Stomach (tissue), 4 donors: ENCODE data around the gene TRMT1L.

Experiments
- EP300 ChIP-seq: sonication (generic); formaldehyde crosslinking; IDR thresholded peaks from one replicate; pipeline ENCODE4 v1.6.1; 2017; ENCODE audit warnings: antibody characterized with exemption
- POLR2AphosphoS5 ChIP-seq, 3 donors: sonication (generic); formaldehyde crosslinking; IDR thresholded peaks; one replicate each; pipeline ENCODE4 v1.6.1; 2016; ENCODE audit warnings: antibody characterized with exemption in 3 of 3
- TF ChIP-seq, protein P1 (sequence below), 7 experiments: fragments of 450-650 bp in 4 of 7; fragments of 200-600 bp in 3 of 7; sonication (generic) in 3 of 7; IDR thresholded peaks; one replicate each; pipeline ENCODE4 v1.5.1; 2016 to 2019; ENCODE audit warnings: antibody characterized with exemption in 7 of 7, control low read depth in 2 of 7, mild to moderate bottlenecking in 1 of 7

- TF ChIP-seq, protein P1, sequence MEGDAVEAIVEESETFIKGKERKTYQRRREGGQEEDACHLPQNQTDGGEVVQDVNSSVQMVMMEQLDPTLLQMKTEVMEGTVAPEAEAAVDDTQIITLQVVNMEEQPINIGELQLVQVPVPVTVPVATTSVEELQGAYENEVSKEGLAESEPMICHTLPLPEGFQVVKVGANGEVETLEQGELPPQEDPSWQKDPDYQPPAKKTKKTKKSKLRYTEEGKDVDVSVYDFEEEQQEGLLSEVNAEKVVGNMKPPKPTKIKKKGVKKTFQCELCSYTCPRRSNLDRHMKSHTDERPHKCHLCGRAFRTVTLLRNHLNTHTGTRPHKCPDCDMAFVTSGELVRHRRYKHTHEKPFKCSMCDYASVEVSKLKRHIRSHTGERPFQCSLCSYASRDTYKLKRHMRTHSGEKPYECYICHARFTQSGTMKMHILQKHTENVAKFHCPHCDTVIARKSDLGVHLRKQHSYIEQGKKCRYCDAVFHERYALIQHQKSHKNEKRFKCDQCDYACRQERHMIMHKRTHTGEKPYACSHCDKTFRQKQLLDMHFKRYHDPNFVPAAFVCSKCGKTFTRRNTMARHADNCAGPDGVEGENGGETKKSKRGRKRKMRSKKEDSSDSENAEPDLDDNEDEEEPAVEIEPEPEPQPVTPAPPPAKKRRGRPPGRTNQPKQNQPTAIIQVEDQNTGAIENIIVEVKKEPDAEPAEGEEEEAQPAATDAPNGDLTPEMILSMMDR (IDR thresholded peaks at IDR 0.05): no peak
- TF ChIP-seq EP300 (no peak), POLR2AphosphoS5 (IDR thresholded peaks at IDR 0.05) (no peak)
These were observed 37.0 kb upstream of the TRMT1L start for GRCh38 chr1:185193756-185194155.
